Panc1 (cell line): Measurements from ENCODE around the gene NCKAP5. TPM values are rescaled to one million over a fixed set of nuclear protein-coding genes. Genes with fewer than 3 reads are reported as not detected.

Experiments used
- ATAC-seq: fragments of 200-7000 bp; cut with Tn5 transposase; 2 replicates; pipeline ENCODE4 v1.9.1; 2020; ENCODE audit warnings: mild to moderate bottlenecking, moderate library complexity
- BruUV-seq: library from RNA; stranded (reverse); fragments of 400-500 nt; replicated peaks from 2 replicates; lab custom pipeline; 2021; lab: Mats Ljungman, UMichigan
- CTCF ChIA-PET: fragments of 300-600 bp; sonication (Branson Sonifier 250); formaldehyde crosslinking; loops from one replicate; lab custom pipeline; 2022; ENCODE audit warnings: antibody characterized with exemption; lab: Charles Lee
- POLR2A ChIA-PET: fragments of 300-600 bp; sonication (Branson Sonifier 250); formaldehyde crosslinking; loops from one replicate; lab custom pipeline; 2022; ENCODE audit warnings: antibody characterized with exemption; lab: Charles Lee
- DNase-seq: peaks from one replicate; pipeline ENCODE4 v3.0.0-alpha.2; 2010; ENCODE audit warnings: low read depth, low spot score
- H3K27ac ChIP-seq: 2 replicates; pipeline ENCODE4 v1.5.1; 2011; ENCODE audit warnings: mild to moderate bottlenecking, low read length, inconsistent platforms
- H3K27me3 ChIP-seq: fragments of 200-500 bp; sonication (Bioruptor generic); 2 replicates; pipeline ENCODE4 v1.6.0; 2014; ENCODE audit warnings: low read length, inconsistent platforms; ENCODE audit not compliant: control insufficient read depth, insufficient read depth
- H3K36me3 ChIP-seq: fragments of 200-500 bp; sonication (Bioruptor generic); 2 replicates; pipeline ENCODE4 v1.5.1; 2014; ENCODE audit warnings: inconsistent platforms, mild to moderate bottlenecking, low read length, moderate library complexity; ENCODE audit not compliant: control insufficient read depth, insufficient read depth
- H3K4me1 ChIP-seq: 2 replicates; pipeline ENCODE4 v1.5.1; 2011; ENCODE audit warnings: inconsistent platforms, mild to moderate bottlenecking, low read length, moderate library complexity; ENCODE audit not compliant: control insufficient read depth, insufficient read depth
- H3K4me3 ChIP-seq, 2 experiments: 2 replicates each; pipeline ENCODE4 v1.5.1; 2011 to 2012; ENCODE audit warnings: low read depth in 2 of 2, low read length in 2 of 2, mild to moderate bottlenecking in 2 of 2, inconsistent platforms in 1 of 2, moderate library complexity in 1 of 2
- H3K9me3 ChIP-seq: fragments of 200-500 bp; sonication (Bioruptor generic); 2 replicates; pipeline ENCODE4 v1.5.1; 2014; ENCODE audit warnings: low read depth, mild to moderate bottlenecking, inconsistent platforms, low read length, moderate library complexity; ENCODE audit not compliant: control insufficient read depth, insufficient read depth
- CTCF ChIP-seq: fragments of 450-650 bp; IDR thresholded peaks from 2 replicates; pipeline ENCODE4 v1.5.1; 2017; ENCODE audit warnings: mild to moderate bottlenecking
- POLR2AphosphoS5 ChIP-seq: IDR thresholded peaks from 2 replicates; pipeline ENCODE4 v1.6.1; 2012; ENCODE audit warnings: mild to moderate bottlenecking, low read depth, low read length, moderate library complexity
- REST ChIP-seq, 2 experiments: IDR thresholded peaks; 2 replicates each; pipeline ENCODE4 v1.6.1; 2011 to 2012; ENCODE audit warnings: low read depth in 2 of 2, control low read depth in 1 of 2, low read length in 1 of 2, mild to moderate bottlenecking in 1 of 2, moderate library complexity in 1 of 2; ENCODE audit not compliant: insufficient read depth in 1 of 2
- SIN3A ChIP-seq: IDR thresholded peaks from 2 replicates; pipeline ENCODE4 v1.6.1; 2012; ENCODE audit warnings: low read depth, mild to moderate bottlenecking, low read length, moderate library complexity, borderline replicate concordance; ENCODE audit not compliant: insufficient read depth
- TCF7L2 ChIP-seq: IDR thresholded peaks from 2 replicates; pipeline ENCODE4 v1.6.1; 2011; ENCODE audit warnings: mild to moderate bottlenecking, low read depth, low read length, inconsistent platforms
- in situ Hi-C: cut with HindIII; loops from 2 replicates; pipeline ENCODE4 v1.10.0; 2016; ENCODE audit warnings: low sequenced_read_pairs, low pct_unique_long_range_greater_than_20kb
- intact Hi-C: fragments of 100-400 bp; cut with micrococcal nuclease; formaldehyde crosslinking; loops from one replicate; pipeline ENCODE4 v1.10.0; 2022; ENCODE audit not compliant: unreplicated experiment
- total RNA-seq: library from RNA; stranded (reverse); gene quantifications from one replicate; pipeline ENCODE4 v1.2.1, GENCODE V29; 2021; ENCODE audit not compliant: unreplicated experiment

NCKAP5 gene
- total RNA-seq, 1 experiment from 2014 or later, result 0.10 TPM

- DNase-seq (no peak), ATAC-seq (no peak)
- ChIA-PET CTCF (no interaction called here), POLR2A (no interaction called here)
- TF ChIP-seq POLR2AphosphoS5, result no peak
- TF ChIP-seq TCF7L2, result no peak
- no peak for TF ChIP-seq CTCF
- TF ChIP-seq SIN3A, result no peak
- TF ChIP-seq REST (IDR thresholded peaks at IDR 0.05; ENCODE audit: insufficient read depth in 1 of 2, low read depth in 2 of 2, low read length in 1 of 2), result no peak
- no TSS peak for BruUV-seq
- Histone ChIP-seq H3K9me3 (no peaks in the 10 kb centered on the region; the same call in 1 of the 2 replicates), H3K27ac (no peak overlapping the region), H3K4me3 (no peak overlapping the region), H3K4me1 (no peaks in the 10 kb centered on the region), H3K36me3 (no peaks in the 10 kb centered on the region), H3K27me3 (no peaks in the 10 kb centered on the region)
- intact Hi-C loops (no loop called here), in situ Hi-C loops (no loop called here)
These were observed 85.1 kb downstream of the NCKAP5 start for GRCh38 chr2:133483181-133483580.

- TF ChIP-seq TCF7L2 (no peak), SIN3A (no peak), REST (IDR thresholded peaks at IDR 0.05; ENCODE audit: insufficient read depth in 1 of 2, low read depth in 2 of 2, low read length in 1 of 2) (no peak), POLR2AphosphoS5 (no peak), CTCF (no peak)
- no peak for DNase-seq
- H3K4me3 ChIP-seq, result no peak overlapping the region
- in situ Hi-C loops (no loop called here), intact Hi-C loops (no loop called here)
- no peaks in the 10 kb centered on the region; the same call in 1 of the 2 replicates for H3K9me3 ChIP-seq
- no peak for ATAC-seq
- no TSS peak for BruUV-seq
- ChIA-PET POLR2A (no interaction called here), CTCF (no interaction called here)
- no peak overlapping the region for H3K27ac ChIP-seq
- no peaks in the 10 kb centered on the region for H3K27me3 ChIP-seq
- no peaks in the 10 kb centered on the region for H3K36me3 ChIP-seq
- no peaks in the 10 kb centered on the region for H3K4me1 ChIP-seq
These were observed 87.4 kb downstream of the NCKAP5 start for GRCh38 chr2:133480707-133481429.
